Stimulated activated naive CD4-positive, alpha-beta T cell treated with Interleukin-2 at 50 U/mL for 16 hours (primary cell): ENCODE results near the gene HNRNPM.

ENCODE experiments used
- DNase-seq: peaks from one replicate; lab custom pipeline; 2025; lab: John Stamatoyannopoulos, UW

Gene HNRNPM

DNA sequence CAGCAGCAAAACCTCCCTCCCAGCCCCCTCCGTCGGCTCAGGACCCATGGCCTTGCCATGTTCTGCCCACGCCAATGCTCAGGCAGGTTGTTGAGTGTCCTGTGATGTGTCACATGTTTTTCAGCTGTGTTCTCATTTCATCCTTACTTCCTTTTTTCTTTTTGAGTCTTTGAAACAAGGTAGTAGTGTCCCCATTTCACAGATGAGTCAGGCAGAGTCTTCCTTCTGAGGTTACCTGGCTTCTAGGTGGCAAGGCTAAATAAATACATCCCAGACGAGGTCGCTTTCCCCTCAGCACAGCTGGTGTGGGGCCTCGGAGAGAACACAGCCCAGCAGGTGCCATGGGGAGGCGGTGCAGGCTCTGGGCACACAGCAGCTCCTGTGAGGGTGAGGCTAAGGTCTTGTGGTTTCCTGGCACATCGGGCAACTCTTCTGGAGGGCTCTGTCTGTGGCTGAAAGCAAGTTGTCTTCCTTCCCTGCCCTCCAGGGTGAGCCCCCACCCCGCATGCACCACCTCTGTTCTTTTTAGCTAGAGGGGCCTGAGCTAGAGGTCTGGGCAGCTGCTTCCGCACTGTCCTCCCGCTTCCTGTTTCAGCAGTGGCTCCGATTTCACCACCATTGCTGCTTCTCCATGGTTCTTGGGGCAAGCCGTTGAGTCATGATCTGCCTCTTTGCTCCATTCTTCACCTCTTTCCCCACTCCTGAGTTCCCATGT, 42.5 kb downstream of the HNRNPM start:
- peak; percentile 60 for DNase-seq

GRCh38 chr19:8488365-8488764, 43.6 kb downstream of the HNRNPM start:
- DNase-seq: no peak

- no peak for DNase-seq
These were observed 45.0 kb downstream of the HNRNPM start for GRCh38 chr19:8489561-8490394.

DNA sequence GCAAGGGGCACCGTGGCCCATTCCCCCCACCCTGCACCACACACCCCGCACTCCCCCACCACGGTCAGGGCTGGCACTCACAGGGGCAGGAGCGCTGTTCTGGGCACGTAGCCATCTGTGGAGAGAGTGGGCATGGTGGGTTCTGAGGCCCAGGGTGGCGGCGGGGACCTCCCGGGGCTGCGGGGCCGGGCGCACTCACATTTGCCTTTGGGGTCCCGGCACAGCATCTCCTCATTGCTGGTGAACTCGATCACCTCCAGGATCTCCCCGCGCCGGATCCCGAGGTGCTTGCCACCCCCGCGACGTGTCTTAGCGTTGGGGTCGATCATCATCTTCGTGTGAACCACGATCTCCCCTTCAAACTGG, 45.6 kb downstream of the HNRNPM start:
- DNase-seq: no peak

DNA sequence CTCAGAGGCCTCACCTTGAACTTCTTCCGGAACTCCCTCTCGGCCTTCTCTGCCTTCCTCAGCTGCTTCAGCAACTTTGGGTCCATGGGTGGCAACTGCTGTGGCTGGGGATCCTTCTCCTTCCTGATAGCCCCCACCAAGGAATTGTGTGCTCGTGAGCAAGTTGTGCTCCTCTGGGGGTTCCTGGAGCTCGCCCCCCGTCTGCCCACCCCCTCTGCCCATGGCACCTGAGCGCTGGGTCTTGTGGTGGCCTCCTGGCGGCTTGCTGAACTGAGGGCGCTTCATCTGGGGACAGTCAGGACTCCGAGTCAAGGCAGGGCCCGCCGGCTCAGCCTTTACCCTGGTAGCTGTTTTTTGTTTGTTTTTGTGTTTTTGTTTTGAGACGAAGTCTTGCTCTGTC, 46.1 kb downstream of the HNRNPM start:
- DNase-seq: no peak

GRCh38 chr19:8491574-8491973, 46.8 kb downstream of the HNRNPM start:
- no peak for DNase-seq

- DNase-seq: no peak
These were observed 49.4 kb downstream of the HNRNPM start for GRCh38 chr19:8494158-8494557.

GRCh38 chr19:8498295-8498694, 53.5 kb downstream of the HNRNPM start:
- DNase-seq: no peak

DNA sequence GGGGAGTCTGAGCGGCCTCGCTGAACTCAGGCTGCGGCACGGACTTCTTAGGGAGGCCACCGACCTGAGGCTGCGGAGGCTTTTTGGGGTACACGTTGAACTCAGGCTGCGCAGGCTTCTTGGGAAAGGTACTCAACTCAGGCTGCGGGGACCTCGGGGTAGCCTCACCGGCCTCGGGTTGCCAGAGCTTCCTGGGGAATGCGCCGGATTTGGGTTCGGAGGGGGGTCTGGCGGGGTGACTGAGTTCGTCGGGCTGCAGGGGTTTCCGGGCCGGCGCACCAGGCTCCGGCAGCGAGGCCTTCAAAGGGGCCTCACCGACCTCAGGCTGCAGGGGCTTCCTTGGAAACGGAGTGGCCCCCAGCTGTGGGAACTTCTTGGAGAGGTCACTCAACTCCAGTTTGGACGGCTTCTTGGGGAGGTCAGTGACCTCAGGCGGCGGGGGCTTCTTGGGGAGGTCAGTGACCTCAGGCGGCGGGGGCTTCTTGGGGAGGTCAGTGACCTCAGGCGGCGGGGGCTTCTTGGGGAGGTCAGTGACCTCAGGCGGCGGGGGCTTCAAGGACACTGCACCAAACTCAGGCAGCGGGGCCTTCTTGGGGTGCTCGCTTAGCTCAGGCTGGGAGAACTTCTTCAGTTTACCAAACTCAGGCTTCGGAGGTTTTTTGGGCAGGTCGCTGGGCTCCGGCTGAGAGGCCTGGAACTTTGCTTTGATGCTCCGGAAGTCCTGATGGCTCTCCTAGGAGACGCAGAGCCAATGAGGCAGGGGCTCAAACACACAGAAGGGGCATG, 54.5 kb downstream of the HNRNPM start:
- no peak for DNase-seq

GRCh38 chr19:8500158-8500557, 55.4 kb downstream of the HNRNPM start:
- no peak for DNase-seq

DNA sequence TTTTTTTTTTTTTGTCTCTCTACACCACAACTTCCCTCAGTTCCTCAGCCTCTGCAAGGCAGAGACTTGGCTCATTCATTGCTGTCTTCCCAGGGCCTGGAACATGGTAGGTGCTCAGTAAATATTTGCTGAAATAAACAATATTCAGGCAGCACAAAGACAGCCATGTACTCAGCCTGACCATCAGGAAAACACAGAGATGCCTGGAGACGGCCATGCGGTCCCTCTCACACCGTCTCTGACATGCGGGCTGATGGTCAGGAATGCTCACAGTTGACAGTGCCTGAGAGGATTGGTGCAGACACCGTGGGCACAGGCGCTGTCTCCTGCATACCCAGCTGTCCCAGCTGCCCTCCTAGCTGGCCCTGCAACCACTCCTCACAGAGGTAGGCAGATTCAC, 56.7 kb downstream of the HNRNPM start:
- no peak for DNase-seq

GRCh38 chr19:8501981-8502380, 57.2 kb downstream of the HNRNPM start:
- no peak for DNase-seq

DNA sequence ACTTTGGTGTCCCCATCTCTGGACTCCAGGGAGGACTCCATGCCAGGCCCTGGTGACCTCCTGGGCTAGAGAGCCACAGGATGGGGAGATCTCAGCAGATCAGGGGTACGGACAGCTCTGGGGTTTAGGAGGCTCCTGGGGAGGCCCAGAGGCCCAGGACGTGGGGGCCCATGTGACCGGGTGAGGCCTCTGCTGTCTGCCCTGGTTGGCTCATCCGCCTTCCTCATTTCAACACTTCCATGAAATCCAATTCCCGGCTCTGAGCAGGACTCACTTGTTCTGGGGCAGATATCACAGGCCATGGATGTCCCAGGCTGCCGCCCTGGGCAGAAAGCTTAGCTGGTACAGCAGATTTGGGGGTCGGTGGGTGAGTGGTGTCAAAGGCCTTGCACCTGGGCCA, 58.7 kb downstream of the HNRNPM start:
- DNase-seq: no peak

GRCh38 chr19:8504171-8504570, 59.4 kb downstream of the HNRNPM start:
- no peak for DNase-seq

- no peak for DNase-seq
These were observed 60.1 kb downstream of the HNRNPM start for GRCh38 chr19:8504919-8505318.

- peak; percentile 66 for DNase-seq
These were observed 61.1 kb downstream of the HNRNPM start for GRCh38 chr19:8505680-8506401.

DNA sequence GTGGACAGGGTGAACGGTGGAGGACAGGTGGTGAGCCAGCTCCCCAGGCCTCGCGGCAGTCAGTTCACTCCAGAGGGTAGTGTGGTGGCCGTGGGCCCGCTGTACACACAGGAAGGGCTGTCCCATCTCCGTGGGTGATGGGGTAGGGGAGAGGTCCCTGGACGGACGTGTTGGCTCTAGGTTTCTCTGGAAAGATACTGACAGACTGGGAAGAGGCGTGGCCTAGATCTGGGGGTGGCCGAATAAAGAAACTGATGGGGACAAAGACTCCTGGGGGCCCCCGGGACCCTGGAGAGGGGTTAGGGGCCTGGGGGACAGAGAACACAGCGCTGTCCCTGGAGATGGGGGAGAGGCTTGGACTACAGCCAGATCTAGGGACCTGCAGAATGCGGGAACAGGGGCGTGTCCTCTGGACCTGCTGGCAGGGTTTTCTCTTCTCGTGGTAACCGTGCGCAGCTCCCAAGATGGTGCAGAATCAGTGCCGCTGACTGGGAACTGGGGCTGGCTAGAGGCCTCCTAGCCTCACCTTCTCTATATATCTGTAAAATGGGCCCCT, 61.7 kb downstream of the HNRNPM start:
- no peak for DNase-seq

DNA sequence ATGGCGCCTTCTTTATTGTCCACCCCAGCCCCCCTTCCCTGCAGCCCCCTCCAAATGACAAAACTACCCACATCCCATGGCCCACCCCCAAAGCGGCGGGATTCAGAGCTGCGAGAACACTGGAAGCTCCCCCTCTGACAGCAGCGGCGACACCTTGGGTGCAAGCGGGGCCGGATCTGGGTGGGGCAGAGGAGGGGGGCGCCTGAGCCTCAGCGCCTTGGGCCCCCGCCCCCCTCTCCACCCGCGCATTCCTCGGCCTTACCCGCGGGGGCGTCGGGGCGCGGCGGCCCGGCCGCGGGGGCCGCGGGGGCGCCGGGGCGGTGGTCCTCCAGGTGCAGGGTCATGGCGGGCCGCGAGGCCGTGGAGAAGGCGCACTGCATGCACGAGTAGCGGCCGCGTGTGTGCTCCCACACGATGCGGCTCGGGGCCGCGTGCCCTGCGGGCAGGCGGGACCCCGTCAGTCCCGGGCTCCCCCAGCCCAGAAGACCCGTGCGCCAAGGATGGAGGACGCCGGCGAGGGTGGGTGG, 65.9 kb downstream of the HNRNPM start:
- no peak for DNase-seq

- DNase-seq: no peak
These were observed 66.9 kb downstream of the HNRNPM start for GRCh38 chr19:8511573-8512101.

DNA sequence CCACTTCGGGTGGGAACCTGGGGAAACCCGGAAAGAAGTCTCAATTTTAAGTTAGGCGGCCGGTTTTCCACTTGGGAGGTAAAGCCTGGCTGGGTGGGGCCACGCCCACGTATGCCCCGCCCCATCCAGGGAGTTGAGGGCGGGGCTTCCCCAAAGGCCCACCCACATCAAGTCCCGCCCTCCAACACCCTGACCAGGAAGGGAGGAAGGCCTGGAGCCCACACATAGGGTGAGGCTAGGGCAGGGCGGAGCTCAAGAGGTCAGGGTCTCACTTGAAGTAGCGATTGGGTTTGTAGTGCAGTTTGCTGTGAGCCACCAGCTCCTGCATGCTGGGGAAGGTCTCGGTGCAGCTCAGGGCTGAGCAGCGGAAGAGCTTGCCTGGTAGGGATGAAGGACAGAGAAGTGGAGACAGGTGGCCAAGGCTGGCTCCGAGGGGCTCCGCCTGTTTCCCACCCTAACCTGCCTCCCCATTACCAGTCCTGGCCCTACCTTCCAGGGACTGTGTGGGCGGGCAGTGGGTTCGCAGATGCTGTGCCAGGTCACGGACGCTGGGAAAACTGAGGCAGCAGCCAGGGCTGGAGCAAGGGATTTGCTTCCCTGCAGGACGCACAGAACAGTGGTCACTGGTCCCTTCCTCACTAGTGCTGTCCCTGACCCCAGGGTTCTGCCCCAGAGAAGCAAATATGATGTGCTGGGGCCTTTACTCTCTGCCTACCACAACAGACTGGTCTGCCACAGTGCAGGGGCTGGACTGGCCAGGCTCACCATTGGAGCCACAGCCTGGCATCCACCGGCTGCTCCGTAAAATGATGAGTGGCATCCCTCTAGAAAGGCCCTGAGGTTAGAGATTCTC, 67.6 kb downstream of the HNRNPM start:
- DNase-seq: no peak
